GM15510 (cell line): Measurements from ENCODE around the gene PRR15L.
A peak's percentile ranks its signal among the peaks of the same experiment; 100 is the strongest.

ENCODE experiments used
- POLR2A ChIP-seq: IDR thresholded peaks from 3 replicates; pipeline ENCODE4 v1.6.1; 2011; ENCODE audit warnings: borderline replicate concordance; ENCODE audit not compliant: insufficient read length; ENCODE audit errors: extremely low read depth

PRR15L gene

GRCh38 chr17:47941246-47942095 lies 16.2 kb downstream of the PRR15L start, which contains the start of gene PNPO:
Gene PNPO, plus strand, starts transcription at chr17:47941571. Its CDS starts 105 bp downstream, at chr17:47941676.
- peak; percentile 67 for TF ChIP-seq POLR2A

DNA sequence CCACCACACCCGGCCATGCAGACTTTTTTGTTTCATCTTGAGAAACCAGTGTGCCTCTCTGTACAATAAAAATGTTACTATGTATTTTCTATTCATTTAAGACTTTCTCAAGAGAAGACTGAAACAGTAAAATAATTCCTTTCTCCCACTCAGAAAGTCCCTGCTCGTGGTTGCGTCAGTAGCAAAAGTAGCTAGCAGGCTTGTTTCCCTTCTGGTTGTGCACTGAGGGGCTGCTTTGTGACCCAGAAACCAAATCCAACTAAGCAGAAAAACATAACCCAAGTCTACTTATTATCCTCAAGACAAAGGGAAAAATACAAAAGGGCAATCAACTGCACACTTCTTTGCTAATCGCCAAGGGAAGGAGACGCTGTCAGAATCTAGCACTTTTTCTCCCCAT lies 19.7 kb downstream of the PRR15L start:
- TF ChIP-seq POLR2A, result no peak

DNA sequence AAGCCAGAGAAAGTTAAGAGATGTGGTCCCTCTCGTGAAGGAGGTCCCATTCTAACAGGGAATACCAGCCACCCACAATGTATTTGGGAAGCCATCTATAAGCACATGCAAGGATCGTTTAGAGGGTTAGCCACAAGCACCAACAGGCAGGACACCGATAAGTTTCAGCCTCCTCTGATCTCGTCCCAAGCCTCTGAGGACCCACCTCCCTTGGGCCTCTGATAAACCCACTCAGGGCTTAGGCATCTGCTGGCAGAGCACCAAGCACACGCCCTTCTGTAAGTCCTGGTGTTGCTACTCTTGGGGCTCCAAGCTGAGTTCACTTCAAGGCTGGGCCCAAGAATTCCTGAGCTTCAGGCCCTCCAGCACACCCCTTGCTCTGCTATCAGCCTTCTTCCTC lies 21.7 kb downstream of the PRR15L start:
- TF ChIP-seq POLR2A, result no peak

DNA sequence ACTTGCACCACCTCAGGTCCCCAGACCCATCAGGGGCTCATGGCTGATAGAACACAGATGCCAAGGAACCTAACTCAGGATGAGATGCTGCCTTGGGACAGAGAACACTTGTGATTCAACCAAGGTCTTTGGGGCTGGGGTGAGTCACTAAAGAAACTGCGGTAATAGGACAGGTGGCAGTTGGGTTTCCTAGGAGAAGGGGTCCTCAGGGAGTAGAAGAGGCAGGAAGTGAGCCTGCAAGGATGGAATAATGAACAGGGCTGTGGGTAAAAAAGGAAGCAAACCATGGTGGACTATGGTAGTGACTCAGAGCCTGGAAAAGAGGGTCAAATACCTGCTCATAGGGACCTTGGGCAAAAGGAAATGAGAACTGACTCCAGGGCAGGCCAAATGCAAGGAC lies 22.8 kb downstream of the PRR15L start:
- TF ChIP-seq POLR2A, result no peak

DNA sequence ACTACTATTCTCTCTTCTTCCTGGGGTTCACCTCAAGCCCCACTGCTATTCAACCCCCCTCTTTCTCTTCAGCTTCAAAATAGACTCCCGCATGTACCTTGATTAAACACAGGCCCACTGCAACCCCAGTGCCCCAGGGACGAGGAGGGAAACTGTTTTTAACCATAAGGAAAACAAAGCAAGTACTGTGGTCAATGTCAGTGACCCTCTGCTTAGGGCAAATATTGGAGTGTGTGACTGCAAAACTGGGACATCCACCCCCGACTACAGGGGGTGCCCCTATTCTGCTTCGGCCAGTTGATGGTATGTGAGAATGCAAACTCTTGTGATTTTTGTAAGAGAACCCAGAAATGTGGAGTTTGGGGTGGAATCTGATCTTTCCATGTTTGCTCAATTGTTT lies 25.8 kb downstream of the PRR15L start:
- TF ChIP-seq POLR2A, result no peak

- TF ChIP-seq POLR2A, result no peak
Measured at GRCh38 chr17:47929218-47930000, 28.3 kb downstream of the PRR15L start.

GRCh38 chr17:47928415-47928814 lies 29.3 kb downstream of the PRR15L start:
- no peak for TF ChIP-seq POLR2A

DNA sequence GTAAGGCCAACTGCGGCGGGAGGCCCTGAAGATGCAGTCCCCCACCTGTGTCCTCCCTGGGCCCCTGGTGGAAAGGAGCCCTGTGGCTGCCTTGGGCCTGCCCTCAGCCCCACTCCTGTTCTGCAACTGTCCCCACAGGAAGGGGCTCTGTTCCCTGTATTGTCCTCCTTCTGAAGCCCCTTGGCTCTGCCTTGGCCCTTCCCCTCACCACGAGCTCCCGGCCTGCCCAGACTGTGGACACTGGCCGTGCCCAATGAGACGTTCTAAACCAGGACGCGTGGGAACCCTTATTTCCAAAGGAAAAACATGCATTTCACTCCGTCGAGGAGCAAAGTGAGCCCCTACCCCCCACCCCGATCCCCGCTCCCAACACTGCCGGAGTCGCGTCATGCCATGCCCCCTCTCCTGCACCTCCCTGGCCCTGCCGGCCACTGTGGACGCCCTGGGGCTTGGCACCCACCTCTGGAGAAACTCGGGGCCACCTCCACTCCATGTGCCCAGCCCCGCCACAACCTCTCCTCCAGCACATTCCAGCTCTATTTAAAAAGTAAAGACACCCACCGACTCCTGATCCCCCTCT lies 29.8 kb downstream of the PRR15L start:
- TF ChIP-seq POLR2A, result no peak

DNA sequence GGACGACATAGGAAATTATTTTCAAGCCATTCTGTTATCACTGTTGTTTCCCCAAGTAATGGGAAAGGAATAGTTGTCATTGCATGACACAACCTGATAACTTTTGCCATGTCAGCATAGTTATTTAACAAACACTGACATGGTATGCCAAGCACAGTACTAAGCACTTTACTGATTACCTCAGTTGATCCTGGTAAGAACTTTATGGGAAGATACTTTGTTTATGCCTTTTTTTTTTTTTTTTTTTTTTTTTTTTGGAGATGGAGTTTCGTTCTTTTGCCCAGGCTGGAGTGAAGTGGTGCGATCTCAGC lies 32.0 kb downstream of the PRR15L start:
- TF ChIP-seq POLR2A, result no peak

- no peak for TF ChIP-seq POLR2A
Measured at GRCh38 chr17:47924785-47925677, 32.7 kb downstream of the PRR15L start.

GRCh38 chr17:47918991-47919390 lies 38.7 kb downstream of the PRR15L start:
- no peak for TF ChIP-seq POLR2A

DNA sequence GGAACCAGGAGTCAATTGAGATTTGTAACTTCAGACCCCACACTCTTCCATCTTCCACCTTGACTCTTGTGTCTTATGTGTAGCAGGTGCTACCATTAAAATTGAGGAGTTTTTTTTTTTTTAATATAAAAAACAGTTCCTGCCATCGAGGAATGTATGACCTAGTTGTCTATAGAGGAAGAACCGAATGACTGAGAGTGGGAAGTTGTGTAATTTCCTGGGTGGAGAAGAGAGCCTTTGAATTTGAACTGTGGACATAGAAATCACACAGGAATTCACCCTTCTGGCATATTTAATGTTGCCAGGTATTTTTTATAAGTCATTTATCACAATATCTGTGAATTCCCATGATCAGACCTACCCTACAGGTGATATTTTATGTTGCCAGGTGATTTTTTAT lies 39.7 kb downstream of the PRR15L start:
- TF ChIP-seq POLR2A, result no peak

GRCh38 chr17:47917581-47917980 lies 40.1 kb downstream of the PRR15L start:
- no peak for TF ChIP-seq POLR2A

- TF ChIP-seq POLR2A, result no peak
Measured at GRCh38 chr17:47916489-47917208, 41.0 kb downstream of the PRR15L start.
